GM19351 (cell line): Measurements from ENCODE around the gene PRKCQ.
"Not testable (repeated sequence)": the region's sequence is repeated elsewhere in the genome, so short reads cannot be mapped to it uniquely, and the experiment has no call there.

Experiments used
- ATAC-seq: cut with Tn5 transposase; IDR thresholded peaks from one replicate; pipeline ENCODE4 v1.9.1; 2021; ENCODE audit warnings: mild to moderate bottlenecking, moderate library complexity; ENCODE audit not compliant: unreplicated experiment

PRKCQ gene

DNA sequence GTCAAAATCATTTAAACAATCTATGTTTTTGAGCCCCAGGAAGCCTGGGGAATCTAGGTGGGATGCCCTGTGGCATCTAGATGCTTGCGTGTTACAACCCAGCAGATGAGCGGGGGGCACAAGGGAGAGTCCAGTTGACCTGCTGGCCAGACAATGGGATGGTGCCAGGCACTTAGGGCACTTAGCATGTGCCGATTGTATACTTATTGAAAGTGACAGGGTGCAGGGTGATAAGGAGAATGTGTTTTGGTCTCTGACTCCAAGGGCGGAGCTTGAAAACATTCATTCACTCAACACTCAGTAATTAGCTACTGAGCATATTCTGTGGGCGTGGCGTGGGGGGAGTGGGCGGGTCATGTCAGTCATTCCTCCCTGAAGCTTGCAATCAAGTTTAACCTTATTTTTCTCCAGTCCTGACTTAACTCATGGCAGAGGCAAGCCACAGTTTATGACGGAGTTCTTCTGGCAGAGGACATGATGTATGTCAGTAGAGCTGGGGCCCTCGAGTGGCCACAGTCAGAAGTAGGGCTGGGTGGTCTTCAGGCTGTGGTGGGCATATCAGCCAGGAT, 115.1 kb downstream of the PRKCQ start:
- ATAC-seq = no peak

DNA sequence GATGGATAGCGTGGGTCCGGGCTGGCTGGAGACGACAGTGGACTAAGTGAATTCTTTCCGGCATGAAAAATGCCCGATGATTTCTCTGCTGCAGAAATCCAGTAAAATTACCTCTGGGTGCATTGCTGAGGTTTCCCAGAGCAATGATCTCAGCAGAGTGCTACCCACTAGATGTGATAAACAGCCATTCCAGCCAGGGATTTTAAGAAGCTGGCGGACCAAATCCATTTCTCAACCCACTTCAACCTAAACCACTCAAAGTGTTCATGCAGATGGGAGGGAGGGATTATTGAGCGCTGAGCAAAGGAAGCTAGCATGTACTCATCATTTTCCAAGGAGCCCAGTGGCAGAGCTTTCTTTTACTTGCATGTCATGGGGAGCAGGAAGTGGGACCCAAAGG, 116.7 kb downstream of the PRKCQ start:
- no peak for ATAC-seq

- ATAC-seq = no peak
These were observed 118.1 kb downstream of the PRKCQ start for GRCh38 chr10:6461961-6462360.

DNA sequence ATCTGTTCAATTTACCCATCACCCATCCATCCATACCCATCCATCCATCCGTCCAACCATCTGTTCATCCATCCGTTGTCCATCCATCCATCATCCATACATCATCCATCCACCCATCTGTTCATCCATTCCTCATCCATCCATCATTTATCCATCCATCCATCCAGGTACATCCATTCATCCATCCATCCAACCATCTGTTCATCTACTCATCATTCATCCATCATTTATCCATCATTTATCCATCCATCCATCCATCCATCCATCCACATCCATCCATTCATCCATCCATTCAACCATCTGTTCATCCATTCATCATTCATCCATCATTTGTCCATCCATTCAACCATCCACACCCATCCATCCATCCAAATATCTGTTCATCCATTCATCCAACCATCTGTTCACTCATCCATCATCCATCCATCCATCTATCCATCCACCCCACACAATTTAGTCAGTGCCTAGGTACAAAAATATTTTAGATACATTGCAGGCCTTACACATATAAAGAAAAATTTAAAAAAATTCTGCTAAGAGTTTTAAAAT, 119.1 kb downstream of the PRKCQ start:
- ATAC-seq = no peak

GRCh38 chr10:6458814-6459213, 121.3 kb downstream of the PRKCQ start:
- ATAC-seq = no peak

GRCh38 chr10:6457376-6457775, 122.7 kb downstream of the PRKCQ start:
- ATAC-seq = no peak

- no peak for ATAC-seq
These were observed 124.0 kb downstream of the PRKCQ start for GRCh38 chr10:6456067-6456466.

DNA sequence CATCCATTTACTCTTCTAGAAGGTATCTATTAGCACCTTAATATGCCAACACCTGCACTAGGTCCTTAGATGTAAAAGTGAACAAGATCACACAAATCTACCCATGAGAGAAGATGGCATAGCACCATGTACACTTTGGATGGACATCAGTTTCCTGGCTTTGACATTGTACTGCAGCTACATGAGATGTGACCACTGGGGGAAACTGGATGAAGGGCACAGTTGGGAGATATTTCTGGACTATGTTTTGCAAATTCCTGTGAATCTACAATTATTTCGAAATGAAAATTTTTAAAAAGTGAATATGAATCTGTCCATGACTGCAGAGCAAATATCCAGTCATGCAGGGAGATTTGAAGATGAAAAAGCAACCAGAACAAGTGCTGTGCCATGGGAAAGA, 124.5 kb downstream of the PRKCQ start:
- ATAC-seq = no peak

DNA sequence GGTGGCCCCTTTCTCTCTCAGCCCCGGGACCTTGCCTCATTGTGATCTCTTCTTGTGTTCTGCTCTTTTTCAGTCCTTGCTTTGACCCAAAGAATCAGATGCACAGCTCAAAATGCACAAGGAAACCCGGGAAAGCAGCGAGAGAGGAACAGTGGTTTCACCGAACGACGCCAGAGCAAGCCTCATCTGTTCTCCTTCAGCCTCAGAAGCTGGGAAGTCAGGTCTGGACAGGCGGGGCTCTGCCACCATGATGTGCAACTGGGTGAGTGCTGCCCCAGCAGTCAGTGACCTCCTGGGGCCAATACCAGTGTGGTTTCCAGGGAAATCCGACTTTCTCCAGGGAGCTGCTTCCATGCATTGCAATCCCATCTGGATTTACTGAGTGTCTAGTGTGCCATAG, 133.4 kb downstream of the PRKCQ start:
- ATAC-seq = no peak

GRCh38 chr10:6445671-6446316, 134.3 kb downstream of the PRKCQ start:
- no peak for ATAC-seq

GRCh38 chr10:6439875-6440274, 140.2 kb downstream of the PRKCQ start:
- not testable (repeated sequence) for ATAC-seq

GRCh38 chr10:6431861-6432260, 148.2 kb downstream of the PRKCQ start:
- no peak for ATAC-seq

DNA sequence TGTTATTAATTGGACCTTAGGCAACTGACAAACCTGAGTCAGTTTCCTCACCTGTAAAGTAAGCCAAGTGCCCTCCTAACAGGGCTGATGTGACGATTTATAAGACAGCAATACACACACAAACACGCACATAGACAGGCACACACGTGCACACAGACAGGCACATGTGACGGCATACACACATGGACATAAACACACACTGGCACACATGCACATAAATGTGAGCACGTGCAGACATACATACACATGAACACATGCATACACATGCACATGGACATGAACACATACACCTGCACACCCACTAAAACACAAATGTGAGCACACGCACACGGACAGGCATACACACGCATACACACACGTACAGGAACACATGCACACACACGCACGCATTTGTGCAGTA, 148.9 kb downstream of the PRKCQ start:
- no peak for ATAC-seq

GRCh38 chr10:6430423-6430980, 149.6 kb downstream of the PRKCQ start:
- no peak for ATAC-seq

GRCh38 chr10:6427357-6427959, 152.6 kb downstream of the PRKCQ start:
- no peak for ATAC-seq

DNA sequence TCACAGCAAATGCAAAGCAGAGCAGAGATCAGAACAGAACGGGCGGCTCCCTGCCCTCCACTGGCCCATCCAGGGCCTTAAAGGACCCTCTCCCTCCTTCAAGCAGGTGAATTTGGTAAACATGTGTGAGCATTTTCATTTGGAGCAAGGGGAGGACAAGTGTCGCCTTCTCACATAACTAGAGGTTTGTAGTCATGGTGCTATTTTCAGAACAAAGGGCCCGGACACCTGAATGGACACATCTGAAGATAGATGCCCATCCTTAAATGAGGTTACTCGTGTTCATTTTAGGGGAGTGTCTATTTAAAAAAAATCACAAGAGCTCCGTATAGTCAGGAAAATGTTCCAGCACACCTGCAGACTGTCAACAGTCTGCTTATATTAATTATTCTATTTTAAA, 153.8 kb downstream of the PRKCQ start:
- no peak for ATAC-seq

- ATAC-seq = no peak
These were observed 156.5 kb downstream of the PRKCQ start for GRCh38 chr10:6423413-6424170.

DNA sequence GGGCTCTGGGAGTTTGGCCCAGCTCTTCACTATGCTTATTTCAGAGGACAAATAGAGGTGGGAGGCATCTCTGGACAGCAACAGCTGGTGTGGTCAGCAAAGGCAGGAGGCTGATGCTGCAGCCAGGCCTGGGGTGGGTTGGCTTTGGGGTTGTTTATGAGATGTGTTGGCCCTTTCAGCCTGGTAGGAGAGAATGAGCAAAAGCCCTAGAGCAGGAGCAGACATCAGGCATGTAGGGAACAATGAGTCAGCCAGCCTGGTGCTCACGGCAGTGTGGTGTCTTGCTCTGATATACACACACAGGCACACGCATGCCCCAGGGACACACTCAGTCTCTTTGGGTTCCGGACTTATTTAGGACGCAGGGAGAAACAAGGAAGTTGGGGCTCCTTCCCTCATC, 157.1 kb downstream of the PRKCQ start:
- no peak for ATAC-seq

- no peak for ATAC-seq
These were observed 161.4 kb downstream of the PRKCQ start for GRCh38 chr10:6418613-6419216.

DNA sequence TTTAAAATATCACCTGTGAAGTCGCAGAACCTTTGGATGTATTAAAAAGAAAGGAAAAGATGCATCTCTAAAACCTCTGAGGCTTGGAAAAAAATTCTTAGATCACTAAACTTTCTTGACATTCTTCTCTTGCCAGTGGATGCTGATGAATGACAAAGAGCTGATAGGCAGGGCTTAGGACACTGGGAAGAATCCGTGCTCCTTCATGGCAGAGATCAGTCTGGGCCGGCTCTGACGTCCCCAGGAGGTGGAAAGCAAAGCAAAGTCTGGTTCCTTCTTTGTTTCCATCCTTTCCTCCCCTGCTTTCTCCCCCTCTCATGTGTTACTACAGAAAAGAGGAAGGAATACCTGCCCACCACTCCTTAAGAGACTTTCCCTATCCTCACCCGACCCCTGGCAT, 161.9 kb downstream of the PRKCQ start:
- no peak for ATAC-seq
